GM12801 (cell line): ENCODE measurements around the gene GTPBP3.

Source experiments
- TF ChIP-seq, protein P1 (sequence below): IDR thresholded peaks from one replicate; pipeline ENCODE4 v1.5.1; 2011; ENCODE audit warnings: control low read depth; ENCODE audit not compliant: insufficient read length; ENCODE audit errors: extremely low read depth

GTPBP3 gene

DNA sequence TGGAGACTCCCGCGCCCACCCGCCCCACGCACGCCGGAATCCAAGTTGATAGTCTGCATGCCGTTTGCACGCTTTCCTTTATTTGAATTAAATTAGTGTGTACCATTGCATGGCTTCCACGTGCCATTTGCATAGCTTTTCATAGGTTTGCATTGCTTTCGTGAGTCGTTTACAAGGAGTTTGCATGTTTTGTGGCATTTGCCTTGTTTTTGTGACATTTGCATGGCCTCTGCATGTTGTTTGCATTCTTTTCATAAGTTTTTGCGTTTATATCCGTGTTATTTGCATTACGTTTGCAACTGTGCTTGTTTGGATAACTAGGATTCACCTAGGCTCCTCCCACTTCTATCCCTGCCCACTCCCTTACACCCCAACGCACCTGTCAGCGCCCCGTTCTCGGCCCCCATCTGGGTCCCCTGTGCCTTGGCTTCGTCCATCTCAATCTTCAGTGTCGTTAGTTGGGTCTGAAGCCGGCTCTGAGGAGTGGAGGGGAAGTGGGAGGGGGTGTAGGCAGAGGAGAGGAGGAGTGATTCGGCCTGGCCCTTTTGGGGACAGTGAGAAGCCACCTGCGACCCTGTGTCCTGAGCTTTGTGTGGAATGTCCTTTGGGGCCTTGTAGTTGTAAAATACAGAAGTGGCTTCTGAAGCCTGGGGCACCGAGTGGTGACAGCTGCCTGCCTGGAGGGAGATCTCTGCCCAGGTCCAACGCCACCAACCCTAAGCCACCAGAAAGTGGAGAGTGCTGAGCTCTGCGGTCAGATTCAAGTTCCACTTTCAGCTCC, 54.2 kb downstream of the GTPBP3 start:
- TF ChIP-seq, protein P1, sequence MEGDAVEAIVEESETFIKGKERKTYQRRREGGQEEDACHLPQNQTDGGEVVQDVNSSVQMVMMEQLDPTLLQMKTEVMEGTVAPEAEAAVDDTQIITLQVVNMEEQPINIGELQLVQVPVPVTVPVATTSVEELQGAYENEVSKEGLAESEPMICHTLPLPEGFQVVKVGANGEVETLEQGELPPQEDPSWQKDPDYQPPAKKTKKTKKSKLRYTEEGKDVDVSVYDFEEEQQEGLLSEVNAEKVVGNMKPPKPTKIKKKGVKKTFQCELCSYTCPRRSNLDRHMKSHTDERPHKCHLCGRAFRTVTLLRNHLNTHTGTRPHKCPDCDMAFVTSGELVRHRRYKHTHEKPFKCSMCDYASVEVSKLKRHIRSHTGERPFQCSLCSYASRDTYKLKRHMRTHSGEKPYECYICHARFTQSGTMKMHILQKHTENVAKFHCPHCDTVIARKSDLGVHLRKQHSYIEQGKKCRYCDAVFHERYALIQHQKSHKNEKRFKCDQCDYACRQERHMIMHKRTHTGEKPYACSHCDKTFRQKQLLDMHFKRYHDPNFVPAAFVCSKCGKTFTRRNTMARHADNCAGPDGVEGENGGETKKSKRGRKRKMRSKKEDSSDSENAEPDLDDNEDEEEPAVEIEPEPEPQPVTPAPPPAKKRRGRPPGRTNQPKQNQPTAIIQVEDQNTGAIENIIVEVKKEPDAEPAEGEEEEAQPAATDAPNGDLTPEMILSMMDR, result no peak
